Inflammatory macrophage treated with lipopolysaccharide for 4 hours (primary cell): Measurements from ENCODE around the gene NKX3-2.

Experiments
- DNase-seq: peaks from one replicate; pipeline ENCODE4 v3.0.0-alpha.2; 2020

The NKX3-2 gene

GRCh38 chr4:13530823-13531624 is 13.3 kb downstream of the NKX3-2 start:
- DNase-seq, result no peak

- no peak for DNase-seq
Measured at GRCh38 chr4:13529128-13529919, 15.0 kb downstream of the NKX3-2 start.

DNA sequence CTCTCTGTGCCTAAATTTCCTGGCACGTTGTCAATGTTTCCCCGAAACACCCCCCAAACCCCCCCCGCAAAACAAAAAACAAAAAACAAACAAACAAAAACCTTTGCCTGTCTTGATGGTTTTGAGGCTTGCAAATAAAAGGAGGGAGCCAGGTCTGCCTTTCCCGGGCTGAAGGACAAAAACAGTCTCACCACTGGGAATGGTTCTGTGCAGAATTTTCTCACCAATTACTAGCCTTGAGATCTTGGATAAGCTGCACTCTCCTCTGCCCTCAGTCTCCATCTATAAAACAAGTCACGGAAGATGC is 15.5 kb downstream of the NKX3-2 start:
- DNase-seq, result no peak

- DNase-seq, result peak; percentile 76
Measured at GRCh38 chr4:13527981-13528820, 16.1 kb downstream of the NKX3-2 start.

DNA sequence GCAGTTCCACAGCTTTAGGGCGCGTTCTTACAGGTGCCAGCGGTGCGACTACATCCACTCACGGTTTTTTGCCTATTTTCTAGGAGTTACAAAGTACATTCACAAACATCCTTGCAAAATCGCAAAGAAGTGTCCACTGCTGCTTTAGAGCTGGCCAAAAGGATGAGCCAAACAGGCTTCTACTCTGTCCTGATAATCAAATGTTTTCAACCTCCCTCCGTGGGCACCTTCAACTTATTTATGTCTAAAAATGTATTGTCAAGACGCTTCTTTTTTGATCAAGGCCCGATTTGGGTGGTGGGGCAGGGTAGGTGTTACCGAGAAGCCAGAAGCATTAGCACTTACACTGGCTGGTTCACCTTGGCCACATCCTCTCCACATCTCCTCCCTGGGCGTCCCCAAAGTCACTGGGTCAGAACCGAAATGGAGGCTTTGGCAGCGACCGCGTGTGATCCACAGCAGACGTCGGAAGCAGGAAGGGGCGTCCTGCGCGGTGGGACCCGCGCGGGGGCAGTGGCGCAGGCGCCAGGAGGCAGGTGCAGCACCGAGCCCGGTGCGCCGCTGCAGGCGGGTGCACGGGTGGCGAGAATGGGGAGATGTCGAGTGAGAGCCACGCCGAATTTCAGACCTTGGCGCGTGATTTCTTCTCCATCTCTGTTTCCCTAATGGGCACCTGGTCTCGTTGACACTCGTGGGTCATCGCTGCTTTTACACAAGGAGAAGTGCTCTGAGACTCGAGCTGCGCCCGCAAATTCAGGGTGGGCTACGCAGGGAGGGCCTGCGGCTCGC is 16.9 kb downstream of the NKX3-2 start:
- DNase-seq, result no peak

DNA sequence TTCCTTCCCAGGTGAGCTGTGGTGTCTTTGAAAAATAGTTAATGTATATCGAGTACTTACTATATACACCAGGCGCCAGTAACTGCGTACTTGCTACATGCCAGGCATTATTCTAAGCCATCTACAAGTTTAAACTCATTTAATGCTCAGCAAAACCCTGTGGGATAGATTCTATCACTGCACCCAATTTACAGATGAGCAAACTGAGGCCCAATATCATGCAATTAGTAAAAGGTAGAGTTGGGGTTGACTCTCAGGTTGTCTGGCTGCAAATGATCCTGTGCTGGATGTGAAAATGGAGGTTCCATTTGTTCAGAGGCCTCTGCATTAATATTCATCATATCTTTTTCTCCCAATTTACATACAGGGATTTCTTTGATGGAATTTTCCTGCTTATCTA is 17.6 kb downstream of the NKX3-2 start:
- DNase-seq, result no peak

DNA sequence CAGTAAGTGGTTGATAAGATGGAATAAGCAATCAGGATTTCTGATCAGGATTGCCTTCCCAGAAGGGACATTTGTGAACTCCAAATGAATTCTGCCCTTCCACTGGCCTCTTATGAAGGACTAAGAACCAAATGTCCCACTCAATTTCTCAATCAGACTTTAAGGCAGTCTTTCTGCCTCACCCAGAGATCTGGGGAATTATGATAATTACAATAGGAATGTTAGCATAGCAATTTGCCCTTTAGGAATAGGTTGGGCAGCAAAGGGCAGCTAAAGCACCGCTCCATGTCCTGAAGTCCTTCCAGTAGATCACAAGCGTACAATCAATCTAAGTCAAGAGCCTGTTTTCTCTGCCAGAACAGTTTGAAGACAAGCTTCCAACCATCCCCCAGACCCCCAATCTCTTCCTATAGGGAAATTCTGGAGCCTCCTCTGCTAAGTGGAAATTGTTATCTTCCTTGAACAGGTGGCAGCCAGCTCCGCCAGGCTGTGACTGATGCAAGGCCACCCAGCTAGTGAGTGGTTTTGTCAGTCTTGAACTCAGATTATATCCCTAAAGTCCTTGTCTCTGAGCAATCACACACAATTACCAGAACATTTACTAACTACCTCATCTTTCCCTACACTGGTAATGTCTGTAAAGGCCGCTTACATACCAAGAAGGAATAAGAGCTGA is 18.6 kb downstream of the NKX3-2 start:
- DNase-seq, result no peak

DNA sequence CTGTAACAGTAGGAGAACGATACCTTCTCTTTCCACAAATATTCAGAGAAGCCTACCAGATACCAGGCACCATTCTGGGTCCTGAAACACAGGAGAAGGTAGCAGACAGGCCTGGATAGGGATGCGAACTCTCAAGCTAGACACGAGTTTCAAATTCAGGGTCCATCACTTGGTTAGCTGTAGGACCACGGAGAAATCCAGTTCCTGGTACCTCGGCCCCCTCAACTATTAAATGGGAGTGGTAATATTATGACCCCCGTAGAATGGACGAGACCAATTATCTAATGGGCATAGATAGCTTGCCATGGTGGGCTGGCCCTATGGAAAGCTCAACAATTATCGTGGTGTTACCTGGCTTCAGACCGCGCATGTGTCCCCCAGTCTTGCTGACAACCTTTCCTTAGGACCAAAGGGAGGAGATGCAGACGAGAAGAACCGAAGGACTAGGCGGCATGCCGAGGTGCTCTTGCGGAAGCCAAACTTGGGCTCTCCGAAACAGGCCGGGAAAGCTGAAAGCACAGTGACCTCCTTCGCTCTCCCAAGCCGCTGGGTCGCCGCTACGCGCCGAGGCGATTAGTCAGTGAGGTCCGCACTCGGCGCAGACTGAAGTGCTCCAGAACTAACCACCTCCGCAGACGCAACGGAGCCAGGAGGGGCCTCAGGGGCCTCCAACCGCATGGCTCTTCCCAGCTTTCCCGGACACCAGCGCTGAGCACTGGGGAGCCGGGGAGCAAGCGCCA is 19.6 kb downstream of the NKX3-2 start:
- DNase-seq, result no peak

DNA sequence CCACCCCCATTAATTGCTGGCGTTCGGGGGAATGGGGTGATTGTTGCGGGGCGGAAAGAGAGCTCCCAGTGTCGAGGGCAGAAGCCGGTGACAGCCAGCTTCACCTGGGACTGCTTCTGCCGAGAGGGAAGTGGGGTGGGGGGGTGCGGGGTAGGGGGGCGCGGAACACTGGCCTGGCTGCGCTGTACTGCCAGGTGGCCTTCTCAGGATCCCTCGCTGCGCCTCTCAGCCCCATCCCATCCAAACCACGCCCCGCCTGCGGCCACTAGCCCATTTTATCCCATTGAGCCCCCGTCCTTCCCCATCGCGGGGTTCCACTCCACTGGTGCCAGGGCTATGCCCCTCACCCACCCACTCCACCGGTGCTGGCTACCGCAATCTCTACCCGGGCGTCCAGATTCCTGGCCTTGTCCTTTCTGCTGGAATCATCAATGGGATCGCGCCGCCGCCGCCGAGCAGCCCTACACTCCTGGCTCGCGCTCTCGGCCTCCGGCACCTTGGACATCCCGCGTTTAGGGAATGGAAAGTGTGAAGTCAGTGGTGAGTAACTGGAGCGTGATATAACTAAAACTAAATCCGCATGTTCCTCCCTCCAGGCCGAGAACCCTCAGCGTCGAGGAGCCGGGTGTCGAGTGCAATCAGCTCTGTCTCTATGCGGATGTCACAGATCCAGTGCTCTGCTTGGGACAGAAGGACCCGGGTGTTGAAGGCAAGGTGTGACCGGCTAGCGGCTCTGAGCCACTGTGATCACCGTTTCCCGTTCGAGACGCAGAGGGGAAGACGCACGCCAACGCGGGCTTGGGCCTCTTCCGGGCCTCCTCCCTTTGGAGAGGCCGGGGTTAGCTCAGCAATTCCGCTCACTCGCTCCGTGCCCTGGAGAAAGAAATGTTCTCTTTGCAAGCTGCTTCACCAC is 20.5 kb downstream of the NKX3-2 start:
- DNase-seq, result no peak

GRCh38 chr4:13523105-13523477 is 21.2 kb downstream of the NKX3-2 start:
- DNase-seq, result no peak

- no peak for DNase-seq
Measured at GRCh38 chr4:13522282-13523104, 21.8 kb downstream of the NKX3-2 start.

DNA sequence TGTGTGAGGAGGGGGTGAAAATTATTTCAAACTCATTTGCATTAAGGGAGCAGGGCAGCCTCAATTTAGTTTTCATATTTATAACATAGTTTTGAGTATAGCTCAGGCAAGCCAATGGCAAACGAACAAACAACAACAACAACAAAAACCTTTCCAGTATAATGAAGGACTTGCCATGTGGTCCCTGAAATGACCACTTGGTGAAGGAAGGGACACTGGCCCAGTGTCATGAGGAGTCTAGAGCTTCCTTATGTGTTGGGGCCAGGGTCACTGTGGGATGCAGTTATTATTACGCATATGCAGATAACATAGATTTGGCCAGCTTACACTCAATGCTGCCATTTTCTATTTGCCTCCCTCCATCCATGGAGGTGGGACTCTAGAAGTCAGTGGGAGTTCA is 23.3 kb downstream of the NKX3-2 start:
- DNase-seq, result no peak

- no peak for DNase-seq
Measured at GRCh38 chr4:13516315-13516860, 27.9 kb downstream of the NKX3-2 start.

- DNase-seq, result no peak
Measured at GRCh38 chr4:13515268-13515667, 29.0 kb downstream of the NKX3-2 start.

GRCh38 chr4:13514722-13515121 is 29.6 kb downstream of the NKX3-2 start:
- DNase-seq, result peak; percentile 23

DNA sequence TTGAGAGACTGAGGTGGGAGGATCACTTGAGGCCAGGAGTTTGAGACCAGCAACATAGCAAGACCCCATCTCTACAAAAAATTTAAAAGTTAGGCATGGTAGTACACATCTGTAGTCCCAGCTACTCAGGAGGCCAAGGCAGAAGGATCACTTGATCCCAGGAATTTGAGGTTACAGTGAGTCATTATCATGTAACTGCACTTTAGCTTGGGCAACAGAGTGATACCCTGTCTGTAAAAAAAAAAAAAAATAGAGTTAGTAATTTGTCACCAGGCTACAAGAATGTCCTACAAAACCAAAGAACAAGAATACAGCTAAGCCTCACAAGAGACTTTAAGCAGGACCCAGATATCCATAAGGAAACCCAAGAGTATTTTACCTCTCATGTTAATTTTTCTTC is 33.2 kb downstream of the NKX3-2 start:
- DNase-seq, result no peak

GRCh38 chr4:13509442-13509841 is 34.9 kb downstream of the NKX3-2 start:
- no peak for DNase-seq

GRCh38 chr4:13504374-13504773 is 39.9 kb downstream of the NKX3-2 start:
- no peak for DNase-seq

DNA sequence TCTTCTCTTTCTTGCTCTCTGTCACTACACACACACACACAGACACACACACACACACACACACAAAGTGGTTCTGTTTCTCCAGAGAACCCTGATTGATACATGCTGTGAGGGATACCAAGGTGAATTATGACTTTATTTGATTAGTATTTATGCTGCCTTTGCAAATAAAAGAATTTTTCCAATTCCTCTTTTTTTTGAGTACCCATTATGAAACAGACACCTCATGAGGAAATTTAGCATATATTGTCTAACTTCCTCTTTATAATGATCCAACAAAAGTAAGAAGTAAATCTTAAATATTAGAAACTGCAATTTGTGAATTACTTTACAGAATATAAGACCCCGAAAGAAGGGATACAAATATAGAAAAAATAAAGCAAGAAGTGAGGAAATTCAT is 45.8 kb downstream of the NKX3-2 start:
- peak; percentile 72 for DNase-seq
